Measurements from ENCODE around the gene KCNJ12.
"Not testable (repeated sequence)": the region's sequence is repeated elsewhere in the genome, so short reads cannot be mapped to it uniquely, and the experiment has no call there.

Gene KCNJ12

DNA sequence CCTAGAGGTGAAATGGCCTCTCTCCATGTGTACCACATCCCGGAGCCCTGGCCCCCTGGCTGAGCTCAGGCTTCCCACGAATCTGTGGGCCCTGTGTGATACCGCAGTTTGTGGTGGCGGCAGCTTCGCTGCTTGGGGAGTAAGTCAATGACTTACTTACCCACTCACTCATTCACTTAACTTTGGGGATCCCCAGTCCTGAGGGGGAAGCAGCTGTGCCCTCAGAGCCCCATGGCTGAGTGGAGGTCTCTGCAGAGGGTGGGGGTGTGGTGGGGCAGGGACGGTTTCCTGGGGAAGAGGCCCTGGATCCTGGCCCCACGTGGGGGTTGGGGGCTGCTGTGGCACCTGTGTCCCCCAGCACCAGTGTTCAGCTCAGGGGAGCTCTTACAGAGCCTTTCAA lies 13.2 kb downstream of the KCNJ12 start:
- 80 to 86% methylated on average over 1 to 3 of the region's 7 CpGs for WGBS, 2 experiments (ENCODE audit: insufficient coverage in 2 of 2)
- no peak overlapping the region for H3K4me3 ChIP-seq (ENCODE audit: extremely low read depth, insufficient read depth, low read length, poor library complexity, severe bottlenecking)
- no peaks in the 10 kb centered on the region for H3K4me1 ChIP-seq (ENCODE audit: control insufficient read depth, insufficient read depth, low read length, poor library complexity, severe bottlenecking)
- H3K27ac ChIP-seq (ENCODE audit: low read depth, low read length, severe bottlenecking): no peak overlapping the region
- H3K9me3 ChIP-seq (ENCODE audit: control insufficient read depth, low read length): no peaks in the 10 kb centered on the region
- no peaks in the 10 kb centered on the region for H3K36me3 ChIP-seq (ENCODE audit: control insufficient read depth, insufficient read depth, low read length)

DNA sequence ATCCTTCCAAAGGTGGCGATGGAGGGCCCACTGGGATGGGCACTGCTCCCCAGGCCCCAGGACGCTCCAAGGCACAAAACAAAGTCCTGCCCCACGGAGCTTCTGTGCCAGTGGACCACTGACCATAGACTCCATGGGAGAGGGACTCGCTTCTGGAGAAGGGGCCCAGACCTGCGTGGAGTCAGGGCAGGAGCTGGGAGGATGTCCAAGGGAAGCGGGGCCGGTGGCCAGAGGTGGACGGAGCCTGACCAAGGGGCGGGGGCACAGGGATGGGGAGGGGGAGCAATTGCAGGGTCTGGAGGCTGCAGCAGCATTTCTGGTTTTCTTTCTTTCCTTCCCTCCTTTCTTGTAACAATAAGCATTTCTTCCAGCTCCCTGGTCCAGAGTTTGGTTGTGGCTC lies 14.1 kb downstream of the KCNJ12 start:
- Histone ChIP-seq H3K4me3 (ENCODE audit: extremely low read depth, insufficient read depth, low read length, poor library complexity, severe bottlenecking) (no peak overlapping the region), H3K27ac (ENCODE audit: low read depth, low read length, severe bottlenecking) (no peak overlapping the region), H3K36me3 (ENCODE audit: control insufficient read depth, insufficient read depth, low read length) (no peaks in the 10 kb centered on the region), H3K9me3 (ENCODE audit: control insufficient read depth, low read length) (no peaks in the 10 kb centered on the region), H3K4me1 (ENCODE audit: control insufficient read depth, insufficient read depth, low read length, poor library complexity, severe bottlenecking) (no peaks in the 10 kb centered on the region)
- 83 to 98% methylated on average over 4 to 6 of the region's 9 CpGs for WGBS, 2 experiments (ENCODE audit: insufficient coverage in 2 of 2)

DNA sequence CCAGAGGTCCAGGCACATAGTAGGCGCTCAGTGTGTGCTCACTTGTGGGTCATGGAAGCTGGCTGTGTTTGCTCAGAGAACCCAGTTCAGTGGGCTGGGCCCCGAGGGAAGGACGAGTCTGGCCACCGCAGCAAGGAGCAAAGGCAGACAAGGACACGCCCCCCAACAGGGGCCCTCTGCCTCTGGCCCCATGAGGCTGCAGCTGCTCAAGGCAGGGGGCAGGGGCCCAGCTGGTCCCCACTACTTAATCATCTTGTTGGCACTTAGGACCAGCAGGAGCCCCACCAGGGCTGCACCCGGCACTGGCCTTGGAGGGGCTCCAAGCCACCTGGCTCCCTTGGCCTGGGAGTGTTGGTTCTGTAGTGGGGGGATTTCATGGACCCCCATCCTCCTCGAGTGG lies 16.1 kb downstream of the KCNJ12 start:
- Histone ChIP-seq H3K27ac (ENCODE audit: low read depth, low read length, severe bottlenecking) (no peak overlapping the region), H3K4me3 (ENCODE audit: extremely low read depth, insufficient read depth, low read length, poor library complexity, severe bottlenecking) (no peak overlapping the region), H3K4me1 (ENCODE audit: control insufficient read depth, insufficient read depth, low read length, poor library complexity, severe bottlenecking) (no peaks in the 10 kb centered on the region), H3K36me3 (ENCODE audit: control insufficient read depth, insufficient read depth, low read length) (no peaks in the 10 kb centered on the region), H3K9me3 (ENCODE audit: control insufficient read depth, low read length) (no peaks in the 10 kb centered on the region)
- WGBS, 2 experiments (ENCODE audit: insufficient coverage in 2 of 2): 82 to 88% methylated on average over 4 to 6 of the region's 7 CpGs

DNA sequence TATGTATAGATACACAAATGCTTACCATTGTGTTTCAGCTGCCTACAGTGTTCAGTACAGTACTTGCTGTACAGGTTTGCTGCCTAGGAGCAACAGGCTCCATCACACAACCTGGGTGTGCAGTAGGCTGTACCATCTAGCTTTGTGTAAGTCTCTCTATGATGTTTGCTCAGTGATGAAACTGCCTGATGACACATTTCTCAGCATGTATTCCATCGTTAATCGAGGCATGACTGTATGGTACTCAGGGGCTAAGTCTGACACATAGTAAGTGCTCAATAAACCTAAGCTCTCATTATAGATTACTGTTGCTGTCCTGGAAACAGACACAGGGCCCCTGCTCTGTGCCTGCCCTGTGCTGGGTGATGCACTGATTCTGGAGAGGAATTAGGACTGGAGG lies 18.1 kb downstream of the KCNJ12 start:
- 63 to 90% methylated on average over 2 of the region's 2 CpGs for WGBS, 2 experiments (ENCODE audit: insufficient coverage in 2 of 2)
- no peak overlapping the region for H3K4me3 ChIP-seq (ENCODE audit: extremely low read depth, insufficient read depth, low read length, poor library complexity, severe bottlenecking)
- H3K36me3 ChIP-seq (ENCODE audit: control insufficient read depth, insufficient read depth, low read length): no peaks in the 10 kb centered on the region
- H3K27ac ChIP-seq (ENCODE audit: low read depth, low read length, severe bottlenecking): no peak overlapping the region
- H3K9me3 ChIP-seq (ENCODE audit: control insufficient read depth, low read length): no peaks in the 10 kb centered on the region
- no peaks in the 10 kb centered on the region for H3K4me1 ChIP-seq (ENCODE audit: control insufficient read depth, insufficient read depth, low read length, poor library complexity, severe bottlenecking)

GRCh38 chr17:21395764-21396163 lies 19.6 kb downstream of the KCNJ12 start:
- Histone ChIP-seq H3K4me3 (ENCODE audit: extremely low read depth, insufficient read depth, low read length, poor library complexity, severe bottlenecking) (no peak overlapping the region), H3K36me3 (ENCODE audit: control insufficient read depth, insufficient read depth, low read length) (no peaks in the 10 kb centered on the region), H3K27ac (ENCODE audit: low read depth, low read length, severe bottlenecking) (no peak overlapping the region), H3K4me1 (ENCODE audit: control insufficient read depth, insufficient read depth, low read length, poor library complexity, severe bottlenecking) (no peaks in the 10 kb centered on the region), H3K9me3 (ENCODE audit: control insufficient read depth, low read length) (no peaks in the 10 kb centered on the region)
- WGBS, 2 experiments (ENCODE audit: insufficient coverage in 2 of 2): 93 to 94% methylated on average over 5 of the region's 5 CpGs

GRCh38 chr17:21396237-21396636 lies 20.1 kb downstream of the KCNJ12 start:
- WGBS, 2 experiments (ENCODE audit: insufficient coverage in 2 of 2): 92 to 94% methylated on average over 11 to 14 of the region's 14 CpGs

GRCh38 chr17:21397341-21398190 lies 21.4 kb downstream of the KCNJ12 start:
- Histone ChIP-seq H3K4me1 (ENCODE audit: control insufficient read depth, insufficient read depth, low read length, poor library complexity, severe bottlenecking) (peaks cover 10% of the 10 kb centered on the region), H3K36me3 (ENCODE audit: control insufficient read depth, insufficient read depth, low read length) (no peaks in the 10 kb centered on the region), H3K9me3 (ENCODE audit: control insufficient read depth, low read length) (no peaks in the 10 kb centered on the region), H3K27ac (ENCODE audit: low read depth, low read length, severe bottlenecking) (no peak overlapping the region), H3K4me3 (ENCODE audit: extremely low read depth, insufficient read depth, low read length, poor library complexity, severe bottlenecking) (no peak overlapping the region)
- 81 to 90% methylated on average over 20 to 26 of the region's 28 CpGs for WGBS, 2 experiments (ENCODE audit: insufficient coverage in 2 of 2)

More at GRCh38 chr17:21396237-21396636, 20.1 kb downstream of the KCNJ12 start:
- no peak overlapping the region for H3K4me3 ChIP-seq (ENCODE audit: extremely low read depth, insufficient read depth, low read length, poor library complexity, severe bottlenecking)
- H3K4me1 ChIP-seq (ENCODE audit: control insufficient read depth, insufficient read depth, low read length, poor library complexity, severe bottlenecking): peaks cover 3% of the 10 kb centered on the region
- H3K27ac ChIP-seq (ENCODE audit: low read depth, low read length, severe bottlenecking): no peak overlapping the region
- no peaks in the 10 kb centered on the region for H3K36me3 ChIP-seq (ENCODE audit: control insufficient read depth, insufficient read depth, low read length)
- no peaks in the 10 kb centered on the region for H3K9me3 ChIP-seq (ENCODE audit: control insufficient read depth, low read length)

GRCh38 chr17:21399474-21400186 lies 23.5 kb downstream of the KCNJ12 start:
- Histone ChIP-seq H3K9me3 (ENCODE audit: control insufficient read depth, low read length) (no peaks in the 10 kb centered on the region), H3K4me1 (ENCODE audit: control insufficient read depth, insufficient read depth, low read length, poor library complexity, severe bottlenecking) (peaks cover 10% of the 10 kb centered on the region), H3K4me3 (ENCODE audit: extremely low read depth, insufficient read depth, low read length, poor library complexity, severe bottlenecking) (no peak overlapping the region), H3K36me3 (ENCODE audit: control insufficient read depth, insufficient read depth, low read length) (no peaks in the 10 kb centered on the region), H3K27ac (ENCODE audit: low read depth, low read length, severe bottlenecking) (no peak overlapping the region)
- WGBS, 2 experiments (ENCODE audit: insufficient coverage in 2 of 2): 92% methylated on average over 9 to 13 of the region's 13 CpGs

- WGBS, 2 experiments (ENCODE audit: insufficient coverage in 2 of 2): 77 to 89% methylated on average over 5 of the region's 9 CpGs
- H3K4me3 ChIP-seq (ENCODE audit: extremely low read depth, insufficient read depth, low read length, poor library complexity, severe bottlenecking); H3K27ac ChIP-seq (ENCODE audit: low read depth, low read length, severe bottlenecking); H3K9me3 ChIP-seq (ENCODE audit: control insufficient read depth, low read length); H3K36me3 ChIP-seq (ENCODE audit: control insufficient read depth, insufficient read depth, low read length): not testable (repeated sequence)
- H3K4me1 ChIP-seq (ENCODE audit: control insufficient read depth, insufficient read depth, low read length, poor library complexity, severe bottlenecking): peaks cover 10% of the 10 kb centered on the region
These were observed 24.0 kb downstream of the KCNJ12 start for GRCh38 chr17:21400187-21400569.

DNA sequence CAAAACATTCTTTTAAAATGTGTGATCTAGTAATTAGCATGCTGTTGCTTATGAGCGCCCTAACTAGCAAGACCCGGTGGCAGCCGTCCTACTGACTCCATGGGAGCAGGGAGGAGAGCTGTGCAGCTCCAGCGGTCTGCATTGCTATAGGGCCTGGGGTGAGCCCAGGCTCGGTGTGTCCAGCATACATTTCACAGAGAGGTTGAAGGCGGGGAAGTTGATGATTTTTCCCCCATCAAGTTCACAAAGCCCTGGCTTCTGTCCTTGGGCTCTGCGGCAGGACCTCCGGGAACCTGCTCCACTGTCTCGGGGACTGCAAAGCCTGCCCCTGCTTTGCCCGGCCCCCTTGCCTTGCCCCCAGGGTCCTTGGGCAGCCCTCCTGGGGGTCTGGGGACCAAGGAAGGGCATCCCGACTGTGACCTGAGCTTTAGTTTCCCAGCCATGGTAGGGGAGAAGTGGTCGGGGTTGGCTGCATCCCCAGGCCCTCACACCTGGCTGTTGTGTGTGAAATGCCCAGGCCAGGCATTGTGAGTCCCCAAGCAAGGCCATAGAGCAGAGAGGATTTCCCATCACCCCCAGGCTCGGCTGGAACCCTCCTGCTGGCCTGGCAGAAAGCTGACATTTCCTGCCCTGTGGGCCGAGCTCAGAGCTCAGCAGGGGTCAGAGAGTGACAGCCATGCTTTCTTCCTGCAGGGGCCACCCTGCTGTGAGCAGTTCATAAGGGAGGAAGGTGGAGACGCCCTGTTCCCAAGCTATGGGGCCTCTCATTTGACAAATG lies 24.8 kb downstream of the KCNJ12 start:
- H3K36me3 ChIP-seq (ENCODE audit: control insufficient read depth, insufficient read depth, low read length): no peaks in the 10 kb centered on the region
- no peaks in the 10 kb centered on the region for H3K9me3 ChIP-seq (ENCODE audit: control insufficient read depth, low read length)
- no peak overlapping the region for H3K4me3 ChIP-seq (ENCODE audit: extremely low read depth, insufficient read depth, low read length, poor library complexity, severe bottlenecking)
- WGBS, 2 experiments (ENCODE audit: insufficient coverage in 2 of 2): 68 to 71% methylated on average over 11 to 13 of the region's 15 CpGs
- H3K4me1 ChIP-seq (ENCODE audit: control insufficient read depth, insufficient read depth, low read length, poor library complexity, severe bottlenecking): peaks cover 10% of the 10 kb centered on the region
- H3K27ac ChIP-seq (ENCODE audit: low read depth, low read length, severe bottlenecking): no peak overlapping the region

Data from mesodermal cell (in vitro differentiated cells).